K562 (cell line): ENCODE data around the gene VTCN1.

Source experiments
- HCFC1 ChIP-seq: IDR thresholded peaks from 2 replicates; pipeline ENCODE4 v1.6.1; 2012; ENCODE audit warnings: low read depth, low read length, improper control_type of control experiment
- HDAC2 ChIP-seq: fragments of 450-650 bp; IDR thresholded peaks from 2 replicates; pipeline ENCODE4 v1.6.1; 2016; ENCODE audit warnings: mild to moderate bottlenecking
- KAT7 ChIP-seq: sonication (generic); formaldehyde crosslinking; IDR thresholded peaks from 2 replicates; pipeline ENCODE4 v1.8.0; 2022; ENCODE audit warnings: missing genetic modification reagents, mild to moderate bottlenecking, borderline replicate concordance
- KAT8 ChIP-seq: fragments of 450-650 bp; IDR thresholded peaks from 2 replicates; pipeline ENCODE4 v1.6.1; 2016; ENCODE audit warnings: low read depth, mild to moderate bottlenecking
- POLR2AphosphoS5 ChIP-seq: IDR thresholded peaks from 2 replicates; pipeline ENCODE4 v1.6.1; 2011; ENCODE audit warnings: mild to moderate bottlenecking, low read depth, low read length, moderate library complexity; ENCODE audit not compliant: control insufficient read depth, insufficient read depth
- POU5F1 ChIP-seq: fragments of 150-350 bp; IDR thresholded peaks from 2 replicates; pipeline ENCODE4 v1.6.1; 2014; ENCODE audit warnings: borderline replicate concordance, low read length, low read depth, mild to moderate bottlenecking; ENCODE audit not compliant: partially characterized antibody
- SETDB1 ChIP-seq: IDR thresholded peaks from one replicate; pipeline ENCODE4 v1.6.1; 2012; ENCODE audit warnings: low read length, control low read depth, inconsistent platforms
- YY1 ChIP-seq, 3 experiments: IDR thresholded peaks; 2 replicates each; pipeline ENCODE4 v1.6.1; 2011; ENCODE audit warnings: low read length in 2 of 3, mild to moderate bottlenecking in 2 of 3, moderate library complexity in 2 of 3, borderline replicate concordance in 1 of 3, control low read depth in 1 of 3, low read depth in 1 of 3; ENCODE audit not compliant: insufficient read depth in 3 of 3, insufficient replicate concordance in 2 of 3, control insufficient read depth in 1 of 3, insufficient read length in 1 of 3; ENCODE audit errors: extremely low read depth in 1 of 3
- ZBTB7A ChIP-seq: IDR thresholded peaks from 2 replicates; pipeline ENCODE4 v1.6.1; 2011; ENCODE audit warnings: low read depth, mild to moderate bottlenecking, low read length, moderate library complexity, borderline replicate concordance; ENCODE audit not compliant: control insufficient read depth
- ZNF436 ChIP-seq: fragments of 250-450, 450-650 bp; sonication (Bioruptor Pico); formaldehyde crosslinking; IDR thresholded peaks from 2 replicates; pipeline ENCODE4 v1.7.0; 2020; ENCODE audit warnings: mild to moderate bottlenecking
- TF ChIP-seq, protein P1 (sequence below): sonication (generic); formaldehyde crosslinking; IDR thresholded peaks from 2 replicates; pipeline ENCODE4 v1.8.1; 2023; ENCODE audit warnings: mild to moderate bottlenecking, missing genetic modification reagents
- TF ChIP-seq, protein P2 (sequence below): fragments of 250-450 bp; sonication (Bioruptor Pico); IDR thresholded peaks from 2 replicates; pipeline ENCODE4 v1.9.0; 2021; ENCODE audit warnings: mild to moderate bottlenecking

DNA sequence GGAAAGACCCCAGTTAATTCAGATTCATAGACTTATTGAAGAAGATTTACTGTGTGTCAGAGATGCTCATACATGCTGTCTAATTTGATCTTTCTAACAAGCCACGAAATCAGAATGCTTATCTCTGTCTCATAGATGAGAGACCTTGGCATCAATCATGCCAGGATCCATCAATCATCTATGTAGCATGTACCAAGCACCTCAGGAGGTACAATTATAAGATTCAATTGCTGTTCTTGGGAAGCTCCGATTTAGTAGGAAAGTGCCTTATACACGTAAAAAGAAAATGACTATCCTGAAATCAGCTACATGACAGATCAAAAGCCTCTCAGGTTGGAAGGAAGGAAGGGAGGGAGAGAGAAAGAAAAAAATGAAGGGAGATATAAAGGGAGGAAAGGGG, 18.5 kb upstream of the VTCN1 start:
- TF ChIP-seq, protein P1, sequence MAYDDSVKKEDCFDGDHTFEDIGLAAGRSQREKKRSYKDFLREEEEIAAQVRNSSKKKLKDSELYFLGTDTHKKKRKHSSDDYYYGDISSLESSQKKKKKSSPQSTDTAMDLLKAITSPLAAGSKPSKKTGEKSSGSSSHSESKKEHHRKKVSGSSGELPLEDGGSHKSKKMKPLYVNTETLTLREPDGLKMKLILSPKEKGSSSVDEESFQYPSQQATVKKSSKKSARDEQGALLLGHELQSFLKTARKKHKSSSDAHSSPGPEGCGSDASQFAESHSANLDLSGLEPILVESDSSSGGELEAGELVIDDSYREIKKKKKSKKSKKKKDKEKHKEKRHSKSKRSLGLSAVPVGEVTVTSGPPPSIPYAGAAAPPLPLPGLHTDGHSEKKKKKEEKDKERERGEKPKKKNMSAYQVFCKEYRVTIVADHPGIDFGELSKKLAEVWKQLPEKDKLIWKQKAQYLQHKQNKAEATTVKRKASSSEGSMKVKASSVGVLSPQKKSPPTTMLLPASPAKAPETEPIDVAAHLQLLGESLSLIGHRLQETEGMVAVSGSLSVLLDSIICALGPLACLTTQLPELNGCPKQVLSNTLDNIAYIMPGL, result no peak
- no peak for TF ChIP-seq YY1 (IDR thresholded peaks at IDR 0.05; ENCODE audit: borderline replicate concordance in 1 of 3, control insufficient read depth in 1 of 3, extremely low read depth in 1 of 3, insufficient read depth in 3 of 3, insufficient read length in 1 of 3, insufficient replicate concordance in 2 of 3, low read depth in 1 of 3, low read length in 2 of 3)
- no peak for TF ChIP-seq ZNF436 (CRISPR knock-in tag)
- TF ChIP-seq HDAC2, result no peak
- no peak for TF ChIP-seq POLR2AphosphoS5
- TF ChIP-seq SETDB1, result no peak
- TF ChIP-seq, protein P2, sequence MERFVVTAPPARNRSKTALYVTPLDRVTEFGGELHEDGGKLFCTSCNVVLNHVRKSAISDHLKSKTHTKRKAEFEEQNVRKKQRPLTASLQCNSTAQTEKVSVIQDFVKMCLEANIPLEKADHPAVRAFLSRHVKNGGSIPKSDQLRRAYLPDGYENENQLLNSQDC (CRISPR knock-in tag), result no peak
- TF ChIP-seq KAT8, result no peak
- no peak for TF ChIP-seq HCFC1
- no peak for TF ChIP-seq POU5F1
- TF ChIP-seq KAT7 (CRISPR knock-in tag), result no peak
- TF ChIP-seq ZBTB7A, result no peak
